GM21528 (cell line): ENCODE data around the gene STK32C.
"Not testable (repeated sequence)": the region's sequence is repeated elsewhere in the genome, so short reads cannot be mapped to it uniquely, and the experiment has no call there.

ENCODE experiments used
- ATAC-seq: cut with Tn5 transposase; IDR thresholded peaks from one replicate; pipeline ENCODE4 v1.9.1; 2021; ENCODE audit warnings: mild to moderate bottlenecking, moderate library complexity; ENCODE audit not compliant: unreplicated experiment, low FRiP score

STK32C gene

DNA sequence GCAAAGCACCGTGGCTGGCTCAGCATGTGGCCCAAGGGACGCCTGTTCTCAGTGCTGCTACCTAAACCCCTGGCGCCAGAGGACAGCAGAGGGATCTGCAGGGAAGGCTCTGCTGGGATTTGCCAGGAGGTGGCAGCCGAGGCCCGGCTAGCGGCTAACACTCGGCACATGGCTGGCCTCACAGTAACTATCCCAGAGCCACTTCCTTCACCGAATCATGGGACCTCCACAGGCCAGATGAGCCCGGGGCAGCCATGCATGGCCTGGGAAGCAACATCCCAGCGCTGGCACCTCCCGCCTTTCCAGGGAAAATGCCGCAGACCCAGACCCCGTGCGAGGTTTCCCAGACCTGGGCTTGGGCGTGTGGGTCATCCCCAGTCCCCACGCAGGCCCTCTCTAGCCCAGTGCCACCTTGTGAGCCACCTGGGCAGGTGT lies 84.6 kb downstream of the STK32C start:
- peak; percentile 69 for ATAC-seq

GRCh38 chr10:132222726-132223125 lies 85.0 kb downstream of the STK32C start:
- no peak for ATAC-seq

DNA sequence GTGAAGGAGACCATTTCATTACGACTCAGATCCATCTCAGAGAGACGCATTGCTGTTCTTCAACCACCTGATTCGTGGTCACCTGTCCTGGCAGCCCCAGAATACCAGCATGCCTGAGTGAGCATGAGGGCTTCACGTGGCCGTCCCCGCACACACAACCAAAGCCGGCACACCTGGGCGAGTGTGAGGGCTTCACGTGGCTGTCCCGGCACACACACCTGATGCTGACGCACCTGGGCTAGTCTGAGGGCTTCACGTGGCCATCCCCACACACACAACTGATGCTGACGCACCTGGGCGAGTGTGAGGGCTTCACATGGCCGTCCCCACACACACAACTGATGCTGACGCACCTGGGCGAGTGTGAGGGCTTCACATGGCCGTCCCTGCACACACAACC lies 86.8 kb downstream of the STK32C start:
- ATAC-seq: not testable (repeated sequence)

GRCh38 chr10:132220061-132220460 lies 87.7 kb downstream of the STK32C start:
- ATAC-seq: no peak

DNA sequence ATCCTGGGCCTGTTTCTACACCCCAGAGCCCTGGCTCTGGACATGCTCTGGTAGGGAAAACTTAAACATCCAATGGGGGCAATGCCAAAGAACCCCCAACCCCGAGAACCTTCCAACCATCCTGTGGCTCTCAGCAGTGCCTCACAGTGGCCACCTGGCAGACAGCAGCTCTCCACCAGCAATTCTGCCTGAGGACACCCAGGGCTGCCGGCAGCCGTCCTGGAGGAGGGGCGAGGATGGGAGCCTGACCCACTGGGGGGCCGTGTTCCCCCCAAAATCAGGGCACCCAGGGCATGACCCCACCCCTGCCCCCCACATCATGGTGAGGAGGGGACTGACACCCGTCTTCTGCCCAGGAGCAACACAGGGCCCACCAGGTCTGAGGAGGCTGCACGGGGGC lies 88.3 kb downstream of the STK32C start:
- ATAC-seq: no peak

GRCh38 chr10:132216441-132216840 lies 91.3 kb downstream of the STK32C start:
- not testable (repeated sequence) for ATAC-seq

- ATAC-seq: no peak
Measured at GRCh38 chr10:132213917-132214316, 93.8 kb downstream of the STK32C start.

DNA sequence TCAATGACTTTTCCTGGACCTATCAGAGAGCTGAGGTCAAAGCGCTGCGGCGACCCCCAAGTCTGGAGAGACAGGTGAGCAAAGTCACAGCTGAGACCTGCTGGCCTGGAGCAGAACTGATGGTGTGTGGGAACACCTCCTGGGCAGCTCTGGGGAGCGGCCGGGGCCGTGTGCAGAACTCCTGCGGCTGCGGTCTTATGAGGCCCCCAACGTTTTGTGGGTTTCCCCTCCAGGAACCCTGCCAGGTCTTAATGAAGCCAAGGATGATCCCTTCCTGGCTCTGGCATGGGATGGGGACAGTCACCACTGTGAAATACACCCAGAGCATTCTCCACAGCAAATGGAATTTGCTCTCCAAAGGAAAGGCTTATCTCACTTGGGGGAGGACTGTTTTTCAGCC lies 94.9 kb downstream of the STK32C start:
- ATAC-seq: no peak

DNA sequence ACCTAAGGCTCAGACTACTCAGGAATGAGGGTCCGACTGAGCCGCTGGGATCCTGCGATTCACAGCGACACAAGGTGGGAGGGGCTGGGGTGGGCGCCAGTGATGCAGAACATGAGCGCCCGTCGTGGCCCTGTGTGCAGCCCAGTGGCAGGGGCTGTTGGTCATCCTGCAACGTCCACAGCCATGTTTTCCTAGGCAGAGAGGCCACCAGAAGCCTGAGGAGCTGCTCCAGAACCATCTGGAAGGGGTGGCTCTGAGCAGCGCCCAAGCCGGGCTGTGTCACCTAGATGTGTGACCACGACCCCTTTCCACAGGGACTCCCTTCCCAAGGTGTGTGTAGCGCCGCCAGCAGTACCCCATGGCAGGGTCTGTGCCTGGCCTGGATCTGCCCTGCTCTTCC lies 96.5 kb downstream of the STK32C start:
- ATAC-seq: no peak

- ATAC-seq: no peak
Measured at GRCh38 chr10:132210766-132211165, 97.0 kb downstream of the STK32C start.

GRCh38 chr10:132209978-132210530 lies 97.7 kb downstream of the STK32C start:
- ATAC-seq: no peak

DNA sequence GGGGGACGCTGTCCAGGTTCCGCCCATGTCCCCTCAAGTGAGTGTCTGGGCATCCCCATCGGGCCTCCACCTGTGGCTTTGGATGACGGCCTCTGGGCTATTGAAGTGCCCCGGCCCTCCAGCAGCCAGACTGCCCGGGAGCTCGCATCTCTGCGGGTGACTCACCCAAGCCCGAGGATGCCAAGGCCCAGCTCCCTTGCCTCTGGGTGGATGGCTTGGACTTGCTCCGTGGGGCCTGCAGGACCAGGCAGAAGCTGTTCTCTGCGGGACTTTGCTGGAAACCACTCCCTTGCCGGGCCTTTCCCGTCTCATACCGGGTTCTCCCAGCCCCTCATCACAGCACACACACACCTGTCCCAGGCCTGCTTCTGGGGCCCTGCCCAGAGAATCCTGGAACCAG lies 98.6 kb downstream of the STK32C start:
- ATAC-seq: no peak

DNA sequence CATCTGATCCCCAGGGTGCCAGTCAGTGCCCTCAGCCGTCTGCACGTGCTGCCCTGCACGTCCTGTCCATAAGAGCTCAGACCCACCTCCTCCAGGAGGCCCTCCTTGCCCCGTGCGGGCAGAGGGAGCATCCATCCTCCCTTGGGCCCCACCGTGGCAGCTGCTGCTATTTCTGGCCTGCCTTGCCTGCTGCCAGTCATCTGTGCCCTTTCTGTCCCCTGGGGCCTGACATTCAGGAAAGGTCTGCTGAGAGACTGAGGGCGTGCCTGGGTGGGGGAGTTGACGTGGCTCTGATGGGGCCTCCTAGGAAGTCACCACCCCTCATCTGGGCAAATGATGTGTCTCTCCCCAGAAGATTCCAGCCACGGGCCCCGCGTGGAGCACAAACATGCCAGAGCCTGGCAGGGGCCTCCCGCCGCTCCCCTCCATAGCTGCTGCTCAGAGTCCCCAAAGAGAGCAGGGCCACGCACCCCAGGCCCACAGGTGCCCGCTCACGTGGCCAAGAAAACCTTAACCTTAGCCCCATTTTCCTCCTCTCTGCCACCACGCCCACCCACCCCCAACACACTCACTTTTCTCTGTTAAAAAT lies 99.2 kb downstream of the STK32C start:
- no peak for ATAC-seq

- ATAC-seq: no peak
Measured at GRCh38 chr10:132207536-132208461, 100.0 kb downstream of the STK32C start.

GRCh38 chr10:132206806-132207535 lies 100.8 kb downstream of the STK32C start:
- ATAC-seq: no peak

DNA sequence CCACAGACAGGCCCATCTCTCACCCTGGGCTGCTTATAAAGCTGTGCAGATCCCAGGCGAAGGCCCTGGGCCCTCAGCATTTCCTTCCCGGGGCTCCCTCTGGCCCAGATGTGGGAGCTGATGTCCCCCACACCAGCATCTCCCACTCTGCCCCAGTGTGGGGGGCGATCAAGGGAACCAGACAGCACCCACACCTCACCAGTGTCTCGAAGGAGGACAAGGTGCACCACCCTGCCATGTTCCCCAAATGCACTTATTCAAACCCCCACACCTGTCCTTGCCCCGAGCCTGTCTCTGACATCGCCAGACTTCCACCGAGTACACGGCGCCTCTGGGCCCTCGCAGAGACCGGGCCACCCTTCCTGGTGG lies 101.4 kb downstream of the STK32C start:
- ATAC-seq: no peak

DNA sequence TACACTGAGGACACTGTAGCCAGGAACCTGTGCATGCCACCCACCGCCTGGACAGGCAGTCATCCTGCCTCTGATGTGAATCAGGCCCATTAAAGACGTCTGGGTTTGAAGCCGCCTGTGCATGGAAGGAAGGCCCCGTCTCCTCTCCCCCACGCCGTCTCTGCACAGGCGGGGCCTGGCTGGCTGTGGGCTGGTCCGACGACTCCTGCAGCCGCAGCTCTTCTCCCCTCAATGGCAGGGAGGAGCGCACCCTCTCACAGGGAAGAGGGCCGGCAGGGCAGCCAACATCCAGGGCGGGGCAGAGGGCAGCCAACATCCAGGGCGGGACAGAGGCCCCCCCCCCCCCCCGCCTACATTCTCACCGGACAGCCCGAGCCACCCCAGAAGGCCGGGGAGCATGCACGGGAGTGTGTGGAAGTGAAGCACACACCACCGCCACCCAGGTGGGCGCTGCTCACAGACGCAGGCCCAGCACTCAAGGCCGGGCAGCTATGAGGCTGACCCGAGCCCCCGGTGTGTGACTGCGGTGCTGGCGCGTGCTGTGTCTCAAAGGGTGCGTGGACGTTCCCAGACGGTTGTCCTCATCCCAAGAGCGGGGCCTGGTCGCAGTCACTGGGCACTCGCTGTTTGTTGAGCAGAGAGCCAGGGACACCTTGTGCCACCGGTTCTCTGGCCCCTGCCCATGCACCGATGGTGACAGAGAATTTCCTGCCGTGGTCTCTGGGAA lies 101.9 kb downstream of the STK32C start:
- no peak for ATAC-seq

DNA sequence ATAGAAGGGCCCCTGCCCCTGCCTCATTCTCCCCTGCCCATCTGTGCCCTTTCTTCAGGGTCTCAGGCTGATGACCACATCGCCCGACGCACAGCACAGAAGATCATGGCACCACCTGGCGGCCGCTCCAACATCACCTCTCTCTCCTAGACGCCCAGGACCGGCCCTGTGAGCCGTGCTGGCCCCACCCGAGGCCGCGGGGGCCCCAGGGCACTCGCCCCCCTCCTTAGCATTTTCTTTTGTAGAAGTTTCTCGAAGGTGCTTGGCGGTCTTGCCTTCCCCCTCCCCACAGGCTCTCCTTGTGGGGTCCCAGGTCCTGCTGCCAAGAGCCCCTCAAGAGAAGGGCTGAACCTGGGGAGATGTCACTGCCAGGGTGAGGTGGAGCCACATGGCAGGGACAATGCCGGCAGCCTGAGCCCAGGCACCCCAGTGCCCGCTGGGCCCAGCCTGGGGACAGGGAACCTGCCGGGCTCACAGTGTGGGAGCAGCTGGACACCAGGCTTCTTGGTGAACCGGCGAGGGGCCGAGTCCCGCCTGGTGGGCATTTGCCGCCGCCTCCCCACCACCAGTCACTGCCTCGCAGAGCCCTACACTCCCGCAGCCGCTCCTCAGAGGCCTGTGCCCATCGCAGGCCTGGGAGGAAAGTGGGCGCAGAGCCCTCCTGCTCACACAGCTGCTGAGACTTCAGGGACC lies 102.8 kb downstream of the STK32C start:
- ATAC-seq: no peak

- ATAC-seq: no peak
Measured at GRCh38 chr10:132204078-132204780, 103.5 kb downstream of the STK32C start.
